Stimulated activated CD8-positive, alpha-beta memory T cell treated with anti-CD3 and anti-CD28 coated beads, Interleukin-4, amount 100 ng/mL, for 24 hours (primary cell): ENCODE results near the gene GDF7.
A peak's percentile ranks its signal among the peaks of the same experiment; 100 is the strongest.

Experiments
- DNase-seq: peaks from one replicate; pipeline ENCODE4 v3.0.0-alpha.2; 2020; ENCODE audit warnings: low read depth

GDF7 gene

GRCh38 chr2:20645301-20645701 lies 21.6 kb upstream of the GDF7 start:
- no peak for DNase-seq

- no peak for DNase-seq
Observed at GRCh38 chr2:20645761-20646160, 21.2 kb upstream of the GDF7 start.

DNA sequence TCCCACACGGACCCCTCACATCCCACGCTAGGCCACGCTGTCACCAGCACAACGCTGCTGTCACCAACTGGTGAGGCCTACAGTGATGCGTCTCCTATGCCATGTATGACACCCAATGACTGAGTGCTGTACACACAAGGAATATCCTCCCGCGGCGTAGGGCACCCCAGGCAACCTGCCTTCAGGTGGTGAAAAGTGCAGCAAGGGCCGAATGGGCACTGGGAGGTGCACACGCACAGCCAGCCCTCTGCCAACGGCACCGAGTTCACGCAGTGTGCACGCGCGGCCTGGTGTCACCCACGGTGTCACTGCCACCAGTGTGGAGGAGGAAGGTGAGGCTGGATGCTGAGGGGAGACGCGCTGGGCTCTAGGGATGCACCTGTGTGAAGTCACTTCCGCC lies 20.5 kb upstream of the GDF7 start:
- DNase-seq: no peak

DNA sequence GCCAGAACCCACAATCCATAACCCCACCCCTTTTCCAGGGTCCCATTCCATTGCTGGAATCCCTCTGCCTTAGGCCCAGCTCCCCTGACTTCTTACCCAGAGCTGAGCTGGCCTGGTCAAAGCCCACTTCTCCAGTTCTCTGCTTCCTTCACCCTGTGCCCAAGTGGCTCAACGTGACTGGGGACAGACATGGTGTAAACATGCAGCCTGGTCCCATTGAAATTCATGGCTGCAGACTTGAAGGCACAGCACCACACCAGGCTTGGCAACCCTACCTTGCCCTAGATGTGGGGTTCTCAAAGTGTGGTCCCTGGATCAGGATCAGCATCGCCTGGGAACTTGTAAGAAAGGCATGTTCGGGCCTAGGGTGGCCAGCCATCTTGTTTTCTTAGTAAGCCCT lies 19.7 kb upstream of the GDF7 start:
- DNase-seq: no peak

DNA sequence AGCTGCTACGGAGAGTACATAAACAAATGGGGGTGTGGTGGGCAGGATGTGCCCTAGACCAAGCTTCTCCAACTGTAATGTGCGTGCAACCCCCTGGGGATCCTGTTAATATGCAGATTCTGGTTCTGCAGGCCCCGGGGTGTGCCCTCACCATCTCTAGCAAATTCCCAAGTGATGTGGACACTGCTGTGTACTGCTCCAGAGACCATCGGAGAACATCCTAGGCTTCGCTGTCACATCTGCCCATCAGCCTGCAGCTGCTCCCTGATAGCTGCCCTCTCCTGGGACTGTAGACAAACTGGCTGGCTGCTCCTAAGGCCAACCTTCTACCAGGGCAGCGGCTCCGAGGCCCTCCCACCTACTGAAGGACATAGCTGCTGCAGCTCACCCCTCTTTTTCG lies 19.2 kb upstream of the GDF7 start:
- no peak for DNase-seq

- no peak for DNase-seq
Observed at GRCh38 chr2:20648206-20648605, 18.7 kb upstream of the GDF7 start.

DNA sequence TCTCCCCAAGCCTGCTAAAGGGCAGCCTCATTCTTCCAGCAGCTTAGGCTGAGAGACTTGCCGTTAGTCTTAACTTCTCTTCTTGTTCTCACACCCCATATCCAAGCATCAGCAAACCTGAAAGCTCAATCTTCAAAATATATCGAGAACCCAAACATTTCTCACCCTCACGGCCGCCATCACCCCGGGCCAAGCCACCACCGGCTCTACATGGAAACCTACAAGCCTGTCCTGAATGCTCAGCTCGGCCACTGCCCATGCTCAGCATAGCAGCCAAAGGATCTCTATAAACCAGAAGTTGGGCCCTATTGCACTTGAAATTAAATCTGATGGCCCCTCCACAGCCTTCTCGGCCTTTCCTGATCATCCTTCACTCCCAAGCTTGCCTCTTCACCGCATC lies 18.1 kb upstream of the GDF7 start:
- no peak for DNase-seq

GRCh38 chr2:20649576-20649975 lies 17.4 kb upstream of the GDF7 start:
- no peak for DNase-seq

GRCh38 chr2:20649976-20650375 lies 17.0 kb upstream of the GDF7 start:
- DNase-seq: no peak

- DNase-seq: no peak
Observed at GRCh38 chr2:20650393-20650876, 16.5 kb upstream of the GDF7 start.

GRCh38 chr2:20650877-20651730 lies 15.8 kb upstream of the GDF7 start, which contains the start of gene HS1BP3:
Gene HS1BP3 (minus strand): TSS chr2:20651098. CDS start chr2:20651063, 35 bp downstream.
- peak; percentile 82 for DNase-seq

GRCh38 chr2:20651731-20652099 lies 15.2 kb upstream of the GDF7 start:
- DNase-seq: no peak

DNA sequence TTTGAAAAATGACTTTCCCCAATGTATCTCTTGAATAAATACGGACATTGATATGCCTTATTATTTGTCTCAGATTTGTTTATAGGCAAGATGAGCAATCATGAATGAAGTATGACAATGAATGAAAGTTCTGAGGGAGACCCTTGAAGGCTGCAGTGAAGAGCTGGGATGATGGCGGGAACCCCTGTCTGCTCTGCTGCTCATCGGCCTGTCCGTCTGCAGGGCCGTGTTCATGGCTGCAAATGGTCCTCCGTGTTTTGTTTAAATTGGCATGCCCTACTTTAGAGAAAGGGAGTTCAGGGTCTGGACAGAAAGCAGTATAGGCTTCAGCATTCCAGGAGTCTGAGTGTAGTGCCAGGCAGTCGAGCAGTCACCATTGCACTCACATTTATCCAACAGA lies 14.8 kb upstream of the GDF7 start:
- no peak for DNase-seq

GRCh38 chr2:20652673-20653575 lies 14.0 kb upstream of the GDF7 start:
- DNase-seq: no peak

GRCh38 chr2:20653695-20654534 lies 13.0 kb upstream of the GDF7 start:
- no peak for DNase-seq

DNA sequence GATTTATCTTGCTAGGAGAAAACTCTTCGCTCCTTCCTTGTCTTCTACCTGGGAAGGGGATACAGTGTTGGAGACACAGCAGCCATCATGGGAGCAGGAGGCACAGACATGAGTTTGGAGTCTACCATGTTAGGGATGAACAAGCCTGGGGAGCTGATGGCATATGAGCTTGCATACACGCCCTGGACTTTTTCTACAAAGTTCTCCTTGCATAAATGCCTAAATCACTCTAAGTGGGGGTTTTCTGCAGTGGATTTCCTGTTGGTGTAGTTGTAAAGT lies 12.5 kb upstream of the GDF7 start:
- no peak for DNase-seq

DNA sequence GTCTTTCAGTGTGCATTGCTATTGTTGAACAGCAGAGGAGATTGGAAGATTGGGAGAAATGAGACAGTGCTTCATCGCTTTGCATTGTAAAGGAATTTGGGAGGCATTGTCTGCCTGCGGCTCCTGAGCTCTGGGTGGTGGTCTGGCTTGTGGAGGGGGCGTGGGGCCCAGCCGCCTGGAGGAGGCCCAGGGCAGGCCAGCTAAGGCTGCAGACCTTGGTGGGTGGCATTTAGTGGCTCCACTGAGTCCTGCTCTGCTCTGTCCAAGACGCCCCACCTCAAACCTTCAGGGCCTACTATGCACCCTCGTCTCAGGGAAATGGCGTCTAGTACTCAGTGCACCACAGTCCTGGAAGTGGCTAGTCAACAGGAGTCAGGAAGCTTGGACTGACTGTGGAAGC lies 10.4 kb upstream of the GDF7 start:
- no peak for DNase-seq

GRCh38 chr2:20657522-20658235 lies 9.3 kb upstream of the GDF7 start:
- no peak for DNase-seq

DNA sequence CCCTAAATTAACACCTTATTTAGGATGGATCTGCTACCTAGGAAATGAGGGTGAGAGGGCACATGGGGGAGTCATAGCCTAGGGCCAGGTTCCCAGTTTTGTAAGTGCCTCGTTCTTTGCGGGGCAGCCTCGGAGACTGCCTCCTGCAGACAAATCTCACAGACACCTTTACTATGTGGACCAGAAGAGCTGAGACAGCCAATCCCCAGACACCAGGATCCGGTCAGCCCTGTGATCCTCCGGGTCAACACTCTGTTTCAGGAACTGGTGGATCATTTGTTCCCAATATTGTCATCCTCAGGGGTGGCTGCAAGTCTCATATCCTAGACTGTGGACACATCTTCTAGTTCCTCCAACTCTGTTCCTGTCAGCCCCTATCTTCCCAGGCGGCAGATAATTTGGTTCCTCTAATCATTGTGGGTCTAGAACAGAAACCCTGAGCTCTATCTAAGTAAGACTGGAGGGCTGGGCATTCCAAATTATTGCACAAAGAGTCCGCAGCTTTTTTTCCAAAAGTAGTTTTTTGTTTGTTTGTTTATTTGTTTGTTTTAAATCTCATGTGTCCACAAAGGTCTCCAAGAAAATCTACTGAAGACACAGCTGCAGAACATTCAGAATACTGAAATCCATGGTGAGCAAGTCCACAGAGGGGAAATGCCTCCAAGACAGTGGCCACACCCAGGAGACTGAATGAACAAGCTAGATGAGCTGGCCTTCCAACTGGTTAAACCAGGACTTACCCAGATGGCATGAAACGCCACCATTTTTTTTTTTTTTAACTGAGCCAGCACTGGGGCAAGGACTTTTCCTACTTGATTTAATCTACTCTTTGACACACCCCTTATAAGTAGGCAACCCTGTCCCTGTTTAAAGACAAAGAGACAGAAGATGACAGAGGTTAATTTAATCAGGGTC lies 6.2 kb upstream of the GDF7 start:
- no peak for DNase-seq
